IPS-18c (cell line): Measurements from ENCODE around the gene KLF15.
"Not testable (repeated sequence)": the region's sequence is repeated elsewhere in the genome, so short reads cannot be mapped to it uniquely, and the experiment has no call there.

ENCODE experiments used
- H3K4me3 ChIP-seq: 2 replicates; pipeline ENCODE4 v1.7.0; 2013; ENCODE audit warnings: low read depth, mild to moderate bottlenecking, low read length, moderate library complexity; ENCODE audit not compliant: insufficient read depth
- H3K9me3 ChIP-seq: one replicate; pipeline ENCODE4 v1.6.1; 2013; ENCODE audit warnings: mild to moderate bottlenecking, low read length, moderate library complexity; ENCODE audit not compliant: control insufficient read depth, insufficient read depth

KLF15 gene

GRCh38 chr3:126342991-126343648, 14.1 kb downstream of the KLF15 start:
- H3K9me3 ChIP-seq: no peaks in the 10 kb centered on the region
- no peak overlapping the region for H3K4me3 ChIP-seq

- H3K4me3 ChIP-seq: no peak overlapping the region
- no peaks in the 10 kb centered on the region for H3K9me3 ChIP-seq
These were observed 15.0 kb downstream of the KLF15 start for GRCh38 chr3:126342211-126342610.

- Histone ChIP-seq H3K4me3 (no peak overlapping the region), H3K9me3 (no peaks in the 10 kb centered on the region)
These were observed 15.5 kb downstream of the KLF15 start for GRCh38 chr3:126341755-126342150.

GRCh38 chr3:126340943-126341754, 16.1 kb downstream of the KLF15 start:
- no peaks in the 10 kb centered on the region for H3K9me3 ChIP-seq
- H3K4me3 ChIP-seq: no peak overlapping the region

GRCh38 chr3:126340596-126340942, 16.6 kb downstream of the KLF15 start:
- Histone ChIP-seq H3K4me3 (no peak overlapping the region), H3K9me3 (no peaks in the 10 kb centered on the region)

- Histone ChIP-seq H3K9me3 (no peaks in the 10 kb centered on the region), H3K4me3 (no peak overlapping the region)
These were observed 17.1 kb downstream of the KLF15 start for GRCh38 chr3:126340081-126340511.

GRCh38 chr3:126339466-126339865, 17.7 kb downstream of the KLF15 start:
- no peak overlapping the region for H3K4me3 ChIP-seq
- no peaks in the 10 kb centered on the region for H3K9me3 ChIP-seq

GRCh38 chr3:126338790-126339288, 18.4 kb downstream of the KLF15 start:
- Histone ChIP-seq H3K9me3 (no peaks in the 10 kb centered on the region), H3K4me3 (no peak overlapping the region)

- Histone ChIP-seq H3K4me3 (no peak overlapping the region), H3K9me3 (no peaks in the 10 kb centered on the region)
These were observed 19.1 kb downstream of the KLF15 start for GRCh38 chr3:126337980-126338651.

GRCh38 chr3:126331812-126332336, 25.3 kb downstream of the KLF15 start:
- not testable (repeated sequence) for H3K9me3 ChIP-seq, H3K4me3 ChIP-seq

- Histone ChIP-seq H3K9me3 (peaks cover 5% of the 10 kb centered on the region), H3K4me3 (no peak overlapping the region)
These were observed 27.1 kb downstream of the KLF15 start for GRCh38 chr3:126329927-126330725.

- H3K4me3 ChIP-seq: no peak overlapping the region
- peaks cover 5% of the 10 kb centered on the region for H3K9me3 ChIP-seq
These were observed 30.6 kb downstream of the KLF15 start for GRCh38 chr3:126326629-126327028.

GRCh38 chr3:126322181-126322967, 34.8 kb downstream of the KLF15 start:
- Histone ChIP-seq H3K9me3 (peaks cover 2% of the 10 kb centered on the region), H3K4me3 (no peak overlapping the region)

GRCh38 chr3:126321490-126321889, 35.7 kb downstream of the KLF15 start:
- Histone ChIP-seq H3K4me3 (no peak overlapping the region), H3K9me3 (no peaks in the 10 kb centered on the region)

- H3K9me3 ChIP-seq: no peaks in the 10 kb centered on the region
- no peak overlapping the region for H3K4me3 ChIP-seq
These were observed 36.5 kb downstream of the KLF15 start for GRCh38 chr3:126320517-126321293.
